CD4-positive, CD25-positive, alpha-beta regulatory T cell (primary cell): ENCODE measurements around the gene STK11IP. TPM values are rescaled to one million over a fixed set of nuclear protein-coding genes. Genes with fewer than 3 reads are reported as not detected.

Experiments
- ATAC-seq, 2 donors: fragments of 150-1000 bp; cut with Tn5 transposase; one replicate each; pipeline ENCODE4 v1.10.0; 2021; ENCODE audit warnings: low read depth in 2 of 2, moderate number of reproducible peaks in 2 of 2, moderate library complexity in 1 of 2
- DNase-seq, 3 donors: peaks; one replicate each; pipeline versions ENCODE4 v3.0.0 to v3.0.0-alpha.2; 2012 to 2022; ENCODE audit warnings: mixed read lengths in 1 of 3
- H3K27ac ChIP-seq: one replicate; pipeline ENCODE4 v1.7.0; 2013; ENCODE audit warnings: mild to moderate bottlenecking, low read length; ENCODE audit not compliant: insufficient read depth, poor library complexity, severe bottlenecking
- H3K27me3 ChIP-seq: one replicate; pipeline ENCODE4 v1.7.0; 2013; ENCODE audit warnings: low read length; ENCODE audit not compliant: control insufficient read depth, insufficient read depth
- H3K36me3 ChIP-seq: one replicate; pipeline ENCODE4 v1.7.0; 2013; ENCODE audit warnings: mild to moderate bottlenecking, low read length, moderate library complexity; ENCODE audit not compliant: control insufficient read depth, insufficient read depth
- H3K4me1 ChIP-seq: 2 replicates; pipeline ENCODE4 v1.7.0; 2013; ENCODE audit warnings: mild to moderate bottlenecking, low read length; ENCODE audit not compliant: insufficient read depth, control insufficient read depth, poor library complexity, severe bottlenecking
- H3K4me3 ChIP-seq: one replicate; pipeline ENCODE4 v1.7.0; 2013; ENCODE audit warnings: low read depth, mild to moderate bottlenecking, low read length, moderate library complexity
- H3K9me3 ChIP-seq, 2 experiments: 1 replicate in 1 of 2; 2 replicates in 1 of 2; pipeline ENCODE4 v1.7.0; 2013; ENCODE audit warnings: low read length in 2 of 2, mild to moderate bottlenecking in 1 of 2, moderate library complexity in 1 of 2; ENCODE audit not compliant: control insufficient read depth in 2 of 2
- H3K27ac Mint-ChIP-seq, 3 donors: one replicate each; pipeline ENCODE4 v1.8.0; 2020 to 2022; ENCODE audit warnings: mild to moderate bottlenecking in 3 of 3, mixed read lengths in 3 of 3, moderate library complexity in 2 of 3
- H3K27me3 Mint-ChIP-seq: one replicate; pipeline ENCODE4 v1.8.0; 2022; ENCODE audit warnings: mild to moderate bottlenecking, mixed read lengths
- H3K36me3 Mint-ChIP-seq: one replicate; pipeline ENCODE4 v1.8.0; 2020; ENCODE audit warnings: mixed read lengths
- H3K4me1 Mint-ChIP-seq, 4 donors: one replicate each; pipeline ENCODE4 v1.8.0; 2020 to 2022; ENCODE audit warnings: mixed read lengths in 4 of 4, mild to moderate bottlenecking in 1 of 4
- H3K4me3 Mint-ChIP-seq, 4 donors: one replicate each; pipeline ENCODE4 v1.8.0; 2020 to 2022; ENCODE audit warnings: mild to moderate bottlenecking in 4 of 4, mixed read lengths in 4 of 4, moderate library complexity in 3 of 4
- H3K9me3 Mint-ChIP-seq, 7 donors: one replicate each; pipeline ENCODE4 v1.8.0; 2020 to 2022; ENCODE audit warnings: mixed read lengths in 7 of 7, mild to moderate bottlenecking in 3 of 7, moderate library complexity in 2 of 7
- polyA plus RNA-seq, 4 donors: library from polyadenylated mRNA; unstranded; fragments of 300-500 nt; fragmentation: Illumina TruSeq; gene quantifications; one replicate each; pipeline ENCODE4 v1.2.3, GENCODE V29; 2021
- total RNA-seq: library from RNA; stranded (reverse); gene quantifications from one replicate; pipeline ENCODE4 v1.2.3, GENCODE V29; 2022

The STK11IP gene
- total and polyA plus RNA-seq, 5 donors from 2014 or later, result 6.8 to 45.7 (median 8.7) TPM

DNA sequence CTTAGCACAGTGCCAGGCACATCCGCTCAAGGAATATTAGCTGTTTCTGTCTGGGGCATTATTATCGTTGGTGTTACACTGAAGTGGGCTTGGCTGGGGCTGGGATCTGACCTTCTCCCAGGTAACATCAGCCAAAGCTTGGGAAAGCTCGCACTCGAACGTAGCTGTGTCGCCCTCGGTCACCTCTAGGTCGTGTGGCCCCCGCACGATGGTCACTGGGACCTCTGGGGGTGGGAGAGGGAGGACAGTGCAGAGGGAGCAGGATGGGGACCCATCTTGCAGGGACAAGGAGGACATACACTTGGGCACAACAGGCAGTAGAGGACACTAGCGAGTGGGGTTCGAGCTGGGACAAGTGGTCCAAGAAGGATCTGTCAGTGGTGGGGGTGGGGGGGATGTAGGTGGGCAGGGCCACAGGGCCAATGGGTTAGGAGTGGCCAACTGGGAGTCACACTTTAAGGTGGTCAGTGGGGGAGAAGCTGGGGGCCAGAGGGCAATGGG, 44.1 kb upstream of the STK11IP start:
- H3K4me3 ChIP-seq, result no peak overlapping the region
- no peaks in the 10 kb centered on the region for H3K36me3 ChIP-seq
- no peaks in the 10 kb centered on the region for H3K9me3 ChIP-seq
- Mint-ChIP-seq H3K9me3 (peaks cover 0 to 4% (median 0%) of the 10 kb centered on the region in 7 donors), H3K36me3 (no peaks in the 10 kb centered on the region), H3K27ac (no peak overlapping the region), H3K4me1 (peaks cover 0 to 18% (median 2%) of the 10 kb centered on the region in 4 donors), H3K4me3 (peak overlapping the region in 3 of 4 donors; percentile 65 to 84 (median 66)), H3K27me3 (peaks cover 43% of the 10 kb centered on the region)
- peaks cover 18% of the 10 kb centered on the region for H3K4me1 ChIP-seq
- H3K27me3 ChIP-seq, result peaks cover 13% of the 10 kb centered on the region
- no peak overlapping the region for H3K27ac ChIP-seq
- no peak for ATAC-seq
- DNase-seq, result no peak

DNA sequence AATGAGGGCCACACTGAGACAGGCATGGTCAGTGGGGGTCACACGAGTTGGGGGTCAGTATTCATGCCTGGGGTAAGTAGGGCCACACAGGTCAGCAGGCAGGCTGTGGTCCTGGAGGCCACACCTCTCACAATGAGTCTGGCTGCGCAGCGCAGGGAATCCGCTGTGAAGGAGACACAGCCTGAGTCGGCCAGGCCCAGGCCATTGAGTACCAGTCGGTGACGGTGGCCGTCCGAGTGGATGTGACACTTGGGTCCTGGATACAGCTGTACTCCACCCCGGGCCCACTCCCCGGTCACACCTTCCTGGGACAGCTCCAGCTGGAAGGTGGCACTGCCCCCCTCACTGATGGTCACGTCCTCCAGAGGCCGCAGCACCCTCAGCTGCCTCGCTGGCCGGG, 43.3 kb upstream of the STK11IP start:
- Mint-ChIP-seq H3K27me3 (peaks cover 36% of the 10 kb centered on the region), H3K4me3 (no peak overlapping the region), H3K36me3 (no peaks in the 10 kb centered on the region), H3K27ac (no peak overlapping the region), H3K4me1 (peaks cover 0 to 18% (median 2%) of the 10 kb centered on the region in 4 donors), H3K9me3 (peaks cover 0 to 1% (median 0%) of the 10 kb centered on the region in 7 donors)
- H3K36me3 ChIP-seq, result no peaks in the 10 kb centered on the region
- no peak for ATAC-seq
- no peak overlapping the region for H3K4me3 ChIP-seq
- no peak for DNase-seq
- no peak overlapping the region for H3K27ac ChIP-seq
- H3K9me3 ChIP-seq, result no peaks in the 10 kb centered on the region
- H3K4me1 ChIP-seq, result peaks cover 18% of the 10 kb centered on the region
- peaks cover 13% of the 10 kb centered on the region for H3K27me3 ChIP-seq

- peaks cover 18% of the 10 kb centered on the region for H3K4me1 ChIP-seq
- no peaks in the 10 kb centered on the region for H3K36me3 Mint-ChIP-seq
- no peaks in the 10 kb centered on the region for H3K9me3 ChIP-seq
- no peaks in the 10 kb centered on the region for H3K36me3 ChIP-seq
- no peak overlapping the region for H3K27ac ChIP-seq
- peaks cover 29% of the 10 kb centered on the region for H3K27me3 Mint-ChIP-seq
- ATAC-seq, result no peak
- no peak overlapping the region for H3K27ac Mint-ChIP-seq
- no peak for DNase-seq
- peaks cover 11% of the 10 kb centered on the region for H3K27me3 ChIP-seq
- no peak overlapping the region for H3K4me3 Mint-ChIP-seq
- H3K9me3 Mint-ChIP-seq, result no peaks in the 10 kb centered on the region
- no peak overlapping the region for H3K4me3 ChIP-seq
- peaks cover 0 to 16% (median 2%) of the 10 kb centered on the region in 4 donors for H3K4me1 Mint-ChIP-seq
Measured at GRCh38 chr2:219555956-219556355, 41.7 kb upstream of the STK11IP start.

DNA sequence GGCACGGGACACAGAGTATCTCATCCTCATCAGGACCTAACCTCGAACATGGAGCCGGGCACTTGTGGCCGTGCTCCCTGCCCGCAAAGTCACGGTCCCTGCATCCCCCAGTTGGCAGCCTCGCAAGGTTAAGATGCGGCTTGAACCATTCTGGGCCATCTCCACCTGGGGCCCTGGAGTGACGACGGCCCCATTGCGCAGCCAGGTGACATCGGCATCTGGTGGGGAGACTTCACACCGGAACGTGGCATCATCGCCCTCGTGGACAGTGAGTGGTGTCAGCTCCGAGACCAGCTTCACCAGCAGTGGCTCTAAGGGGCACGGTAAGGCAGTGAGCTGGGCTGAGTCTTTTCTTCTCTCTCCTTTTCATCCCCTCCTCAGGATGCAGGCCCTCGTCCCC, 41.2 kb upstream of the STK11IP start:
- Mint-ChIP-seq H3K27ac (no peak overlapping the region), H3K4me1 (peaks cover 0 to 15% (median 2%) of the 10 kb centered on the region in 4 donors), H3K4me3 (no peak overlapping the region), H3K9me3 (no peaks in the 10 kb centered on the region), H3K36me3 (no peaks in the 10 kb centered on the region), H3K27me3 (peaks cover 27% of the 10 kb centered on the region)
- H3K9me3 ChIP-seq, result no peaks in the 10 kb centered on the region
- DNase-seq (no peak), ATAC-seq (no peak)
- H3K27me3 ChIP-seq, result peaks cover 11% of the 10 kb centered on the region
- H3K4me3 ChIP-seq, result no peak overlapping the region
- H3K4me1 ChIP-seq, result peaks cover 16% of the 10 kb centered on the region
- H3K27ac ChIP-seq, result no peak overlapping the region
- H3K36me3 ChIP-seq, result no peaks in the 10 kb centered on the region

DNA sequence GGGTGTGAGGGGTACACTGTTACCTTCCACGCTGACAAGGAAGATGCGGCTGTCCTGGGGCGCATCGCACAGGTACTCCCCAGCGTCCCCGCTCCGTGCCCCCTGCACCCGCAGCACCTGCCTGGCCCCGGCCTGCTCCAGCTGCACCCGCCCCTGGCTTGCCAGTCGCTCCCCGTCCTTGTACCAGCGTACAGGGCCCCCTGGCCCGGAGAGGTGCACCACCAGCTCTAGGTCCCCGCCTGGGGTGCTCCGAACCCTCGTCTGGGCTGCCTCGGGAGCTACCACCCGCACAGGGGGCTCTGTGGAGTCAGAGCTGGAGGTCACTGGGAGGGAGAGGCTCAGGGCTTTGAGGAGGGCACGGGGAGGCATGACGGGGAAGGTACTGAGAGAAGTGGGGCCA, 40.3 kb upstream of the STK11IP start:
- ATAC-seq, result no peak
- Mint-ChIP-seq H3K27me3 (peaks cover 19% of the 10 kb centered on the region), H3K4me3 (no peak overlapping the region), H3K36me3 (no peaks in the 10 kb centered on the region), H3K9me3 (no peaks in the 10 kb centered on the region), H3K4me1 (peaks cover 0 to 10% (median 0%) of the 10 kb centered on the region in 4 donors), H3K27ac (no peak overlapping the region)
- no peak overlapping the region for H3K27ac ChIP-seq
- H3K9me3 ChIP-seq, result no peaks in the 10 kb centered on the region
- peaks cover 9% of the 10 kb centered on the region for H3K27me3 ChIP-seq
- peaks cover 7% of the 10 kb centered on the region for H3K4me1 ChIP-seq
- no peaks in the 10 kb centered on the region for H3K36me3 ChIP-seq
- H3K4me3 ChIP-seq, result no peak overlapping the region
- DNase-seq, result no peak

GRCh38 chr2:219557791-219558785, 39.6 kb upstream of the STK11IP start:
- Histone ChIP-seq H3K27ac (no peak overlapping the region), H3K9me3 (no peaks in the 10 kb centered on the region), H3K27me3 (peaks cover 7% of the 10 kb centered on the region), H3K4me3 (no peak overlapping the region), H3K36me3 (no peaks in the 10 kb centered on the region), H3K4me1 (no peaks in the 10 kb centered on the region)
- H3K4me3 Mint-ChIP-seq, result no peak overlapping the region
- no peaks in the 10 kb centered on the region for H3K36me3 Mint-ChIP-seq
- peaks cover 16% of the 10 kb centered on the region for H3K27me3 Mint-ChIP-seq
- H3K9me3 Mint-ChIP-seq, result no peaks in the 10 kb centered on the region
- no peak for DNase-seq
- peaks cover 0 to 9% (median 0%) of the 10 kb centered on the region in 4 donors for H3K4me1 Mint-ChIP-seq
- no peak for ATAC-seq
- no peak overlapping the region for H3K27ac Mint-ChIP-seq

- Mint-ChIP-seq H3K4me3 (no peak overlapping the region), H3K27ac (no peak overlapping the region), H3K9me3 (no peaks in the 10 kb centered on the region), H3K36me3 (no peaks in the 10 kb centered on the region), H3K27me3 (peaks cover 11% of the 10 kb centered on the region), H3K4me1 (no peaks in the 10 kb centered on the region)
- no peaks in the 10 kb centered on the region for H3K36me3 ChIP-seq
- H3K9me3 ChIP-seq, result no peaks in the 10 kb centered on the region
- no peaks in the 10 kb centered on the region for H3K4me1 ChIP-seq
- H3K4me3 ChIP-seq, result no peak overlapping the region
- no peak for ATAC-seq
- H3K27me3 ChIP-seq, result no peaks in the 10 kb centered on the region
- no peak overlapping the region for H3K27ac ChIP-seq
- DNase-seq, result no peak
Measured at GRCh38 chr2:219559156-219559915, 38.3 kb upstream of the STK11IP start.
